ENCODE results near the gene RBM28. TPM values are rescaled to one million over a fixed set of nuclear protein-coding genes. Genes with fewer than 3 reads are reported as not detected.

Gene RBM28
- total and polyA plus RNA-seq, 2 of the 8 experiments (the other 6 are each of a cell fraction or from before 2014, with no cell fraction given) = 12.8 to 65.3 TPM

DNA sequence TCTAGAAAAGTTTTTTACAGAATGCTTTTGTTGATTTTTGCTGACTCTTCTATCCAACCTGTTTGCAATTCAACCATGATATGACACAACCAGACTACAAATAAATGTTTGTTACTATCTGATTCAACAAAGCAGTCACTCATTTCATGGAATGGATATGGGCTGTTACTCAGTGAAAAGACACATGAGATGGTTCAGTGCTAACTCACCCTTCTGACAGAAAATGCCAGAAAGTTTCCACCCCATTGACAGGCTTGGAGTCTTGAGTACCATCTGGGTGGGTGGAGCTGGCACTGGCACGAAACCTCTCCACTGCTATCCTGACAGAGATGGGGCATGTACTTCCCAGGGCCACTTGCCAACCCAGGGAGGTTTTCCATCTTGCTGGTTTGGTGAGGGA lies 39.5 kb downstream of the RBM28 start:
- Histone ChIP-seq H3K23me2 (ENCODE audit: low read depth, low read length) (no peaks in the 10 kb centered on the region), H3K27ac (ENCODE audit: low read depth, low read length) (no peak overlapping the region), H4K20me1 (replicated peaks in 1 of 2; ENCODE audit: control insufficient read depth in 1 of 2, insufficient read depth in 2 of 2, low read length in 2 of 2) (peaks cover 0 to 2% of the 10 kb centered on the region in 2 experiments), H2BK20ac (ENCODE audit: low read length) (no peak overlapping the region), H3K14ac (ENCODE audit: insufficient read length) (no peak overlapping the region), H2BK12ac (ENCODE audit: low read depth, low read length) (no peak overlapping the region), H3K9ac (replicated peaks in 1 of 4; ENCODE audit: extremely low read depth in 1 of 4, low read depth in 3 of 4, low read length in 3 of 4) (no peak overlapping the region), H3K23ac (ENCODE audit: insufficient read length) (no peak overlapping the region), H3K79me2 (ENCODE audit: control insufficient read depth in 1 of 2, insufficient read depth in 2 of 2, low read length in 2 of 2) (no peaks in the 10 kb centered on the region), H3K79me1 (ENCODE audit: low read depth, low read length) (no peaks in the 10 kb centered on the region), H3K56ac (replicated peaks; ENCODE audit: insufficient read length, low read depth, low read length) (no peak overlapping the region), H2BK5ac (ENCODE audit: low read depth, low read length) (no peak overlapping the region), H4K5ac (ENCODE audit: insufficient read length, low read depth, low read length) (no peak overlapping the region), H3K4me1 (replicated peaks in 1 of 4; ENCODE audit: control insufficient read depth in 3 of 4, insufficient read depth in 4 of 4, low read length in 3 of 4) (peaks cover 9 to 16% (median 10%) of the 10 kb centered on the region in 4 experiments), H2BK120ac (replicated peaks; ENCODE audit: low read depth, low read length) (no peak overlapping the region), H4K8ac (ENCODE audit: extremely low read depth, insufficient read depth, low read length) (no peak overlapping the region), H3K4ac (replicated peaks; ENCODE audit: insufficient read length, low read depth, low read length) (no peak overlapping the region), H2AFZ (ENCODE audit: low read length) (no peak overlapping the region), H3K4me2 (ENCODE audit: insufficient read depth in 1 of 2, low read depth in 2 of 2, low read length in 2 of 2) (no peak overlapping the region), H4K91ac (replicated peaks; ENCODE audit: insufficient read length, low read length) (no peak overlapping the region), H3K27me3 (replicated peaks in 1 of 4; ENCODE audit: control insufficient read depth in 3 of 4, extremely low read depth in 1 of 4, insufficient read depth in 3 of 4, low read length in 3 of 4) (no peaks in the 10 kb centered on the region), H3K4me3 (ENCODE audit: extremely low read depth in 1 of 4, insufficient read depth in 2 of 4, low read depth in 3 of 4, low read length in 4 of 4) (no peak overlapping the region), H3K18ac (ENCODE audit: extremely low read depth, low read length) (no peak overlapping the region), H2BK15ac (ENCODE audit: low read length) (no peak overlapping the region), H3K36me3 (ENCODE audit: control insufficient read depth in 2 of 4, insufficient read depth in 4 of 4, low read length in 3 of 4) (peaks cover 6 to 39% (median 25%) of the 10 kb centered on the region in 4 experiments), H2AK5ac (ENCODE audit: low read depth, low read length) (no peak overlapping the region), H3K9me3 (ENCODE audit: insufficient read depth in 2 of 2, low read depth in 1 of 2, low read length in 1 of 2) (no peaks in the 10 kb centered on the region)
- FAIRE-seq (no peak), DNase-seq (ENCODE audit: low read depth in 1 of 2, low spot score in 2 of 2) (no peak)
- ChIA-PET CTCF (ENCODE audit: partially characterized antibody) (no interaction called here), POLR2A (ENCODE audit: partially characterized antibody) (no interaction called here)
- TF ChIP-seq NANOG (IDR thresholded peaks at IDR 0.05; ENCODE audit: insufficient read depth, low read depth, low read length, poor library complexity, severe bottlenecking) = no peak
- WGBS, 2 experiments (ENCODE audit: extremely low coverage in 1 of 2, insufficient coverage in 1 of 2, insufficient read length in 1 of 2, insufficient replicate concordance in 2 of 2, low coverage in 1 of 2, low lambda C conversion rate in 2 of 2, missing lambda C conversion rate in 1 of 2) = 93% methylated on average over 1 of the region's 1 CpG; no CpG with 5 or more reads in 1 of the 2 experiments
